GM12878 (cell line): ENCODE data around the gene KLF11. TPM values are rescaled to one million over a fixed set of nuclear protein-coding genes. Genes with fewer than 3 reads are reported as not detected.

Experiments
- BHLHE40 ChIP-seq, 2 experiments: fragments of 450-650 bp in 1 of 2; IDR thresholded peaks; 2 replicates each; pipeline ENCODE4 v1.6.1; 2011 to 2017; ENCODE audit warnings: low read depth in 2 of 2, borderline replicate concordance in 1 of 2, improper control_type of control experiment in 1 of 2, low read length in 1 of 2, mild to moderate bottlenecking in 1 of 2
- BMI1 ChIP-seq: fragments of 450-650 bp; IDR thresholded peaks from 2 replicates; pipeline ENCODE4 v1.6.1; 2016; ENCODE audit warnings: mild to moderate bottlenecking, moderate library complexity, borderline replicate concordance
- SMARCA5 ChIP-seq: fragments of 450-650 bp; IDR thresholded peaks from 2 replicates; pipeline ENCODE4 v1.6.1; 2017; ENCODE audit warnings: mild to moderate bottlenecking
- ZNF24 ChIP-seq: fragments of 450-650 bp; IDR thresholded peaks from 2 replicates; pipeline ENCODE4 v1.6.1; 2017; ENCODE audit warnings: antibody characterized with exemption, mild to moderate bottlenecking
- polyA plus RNA-seq, 11 experiments: library from polyadenylated mRNA; depleted of rRNA in 4 of 11; unstranded in 6 of 11; stranded (reverse) in 5 of 11; fragments of >200 nt; fragmentation: Nextera tagmentation in 4 of 11; fragmentation: Illumina TruSeq in 1 of 11; extraction: Ambion mirVana in 4 of 11; extraction: Trizol in 1 of 11; gene quantifications; 1 replicate in 1 of 11; 2 replicates in 10 of 11; pipeline versions ENCODE4 v1.2.1 to v1.2.3, GENCODE V29; 2011 to 2016; ENCODE audit warnings: inconsistent platforms in 2 of 11, missing spikeins in 2 of 11, low read depth in 1 of 11
- total RNA-seq, 4 experiments: library from RNA; depleted of rRNA in 3 of 4; stranded (reverse); fragments of >200 nt in 3 of 4; fragmentation: Illumina TruSeq in 1 of 4; extraction: Trizol in 1 of 4; gene quantifications; 2 replicates each; pipeline versions ENCODE4 v1.2.1 to v1.2.3, GENCODE V29; 2013 to 2021
- TF ChIP-seq, protein P1 (sequence below): fragments of 450-650 bp; IDR thresholded peaks from 2 replicates; pipeline ENCODE4 v1.6.1; 2018; ENCODE audit warnings: mild to moderate bottlenecking, low read depth, moderate library complexity; ENCODE audit not compliant: partially characterized antibody
- TF ChIP-seq, protein P2 (sequence below): IDR thresholded peaks from 2 replicates; pipeline ENCODE4 v1.6.1; 2011; ENCODE audit warnings: low read depth, low read length, improper control_type of control experiment, borderline replicate concordance
- TF ChIP-seq, protein P3 (sequence below): fragments of 450-650 bp; formaldehyde crosslinking; IDR thresholded peaks from 2 replicates; pipeline ENCODE4 v1.5.0; 2022; ENCODE audit warnings: mild to moderate bottlenecking, missing genetic modification characterization

The KLF11 gene
- total and polyA plus RNA-seq, 10 of the 15 experiments (the other 5 are each of a cell fraction or from before 2014, with no cell fraction given): 0.03 to 0.54 (median 0.14) TPM; not detected in 1

DNA sequence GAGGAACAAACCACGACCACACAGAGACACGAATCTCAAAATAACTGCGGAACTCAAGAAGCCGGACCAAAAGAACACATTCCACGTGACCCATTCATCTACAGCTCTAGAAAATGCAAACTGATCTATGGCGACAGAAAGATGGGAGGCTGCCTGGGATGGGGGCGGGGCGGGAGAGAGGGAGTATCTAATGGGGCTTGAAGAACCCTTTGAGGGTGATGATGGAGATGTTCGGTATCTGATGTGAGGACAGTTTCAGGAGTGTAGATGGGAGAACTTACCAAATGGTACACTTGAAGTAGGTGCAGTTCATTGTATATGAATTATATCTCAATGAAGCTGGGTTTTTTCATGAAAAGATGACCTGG lies 34.6 kb upstream of the KLF11 start (continued):
- TF ChIP-seq BHLHE40 (IDR thresholded peaks at IDR 0.05; ENCODE audit: borderline replicate concordance in 1 of 2, low read depth in 2 of 2, low read length in 1 of 2) (no peak), SMARCA5 (no peak), BMI1 (no peak), ZNF24 (no peak)
- TF ChIP-seq, protein P1, sequence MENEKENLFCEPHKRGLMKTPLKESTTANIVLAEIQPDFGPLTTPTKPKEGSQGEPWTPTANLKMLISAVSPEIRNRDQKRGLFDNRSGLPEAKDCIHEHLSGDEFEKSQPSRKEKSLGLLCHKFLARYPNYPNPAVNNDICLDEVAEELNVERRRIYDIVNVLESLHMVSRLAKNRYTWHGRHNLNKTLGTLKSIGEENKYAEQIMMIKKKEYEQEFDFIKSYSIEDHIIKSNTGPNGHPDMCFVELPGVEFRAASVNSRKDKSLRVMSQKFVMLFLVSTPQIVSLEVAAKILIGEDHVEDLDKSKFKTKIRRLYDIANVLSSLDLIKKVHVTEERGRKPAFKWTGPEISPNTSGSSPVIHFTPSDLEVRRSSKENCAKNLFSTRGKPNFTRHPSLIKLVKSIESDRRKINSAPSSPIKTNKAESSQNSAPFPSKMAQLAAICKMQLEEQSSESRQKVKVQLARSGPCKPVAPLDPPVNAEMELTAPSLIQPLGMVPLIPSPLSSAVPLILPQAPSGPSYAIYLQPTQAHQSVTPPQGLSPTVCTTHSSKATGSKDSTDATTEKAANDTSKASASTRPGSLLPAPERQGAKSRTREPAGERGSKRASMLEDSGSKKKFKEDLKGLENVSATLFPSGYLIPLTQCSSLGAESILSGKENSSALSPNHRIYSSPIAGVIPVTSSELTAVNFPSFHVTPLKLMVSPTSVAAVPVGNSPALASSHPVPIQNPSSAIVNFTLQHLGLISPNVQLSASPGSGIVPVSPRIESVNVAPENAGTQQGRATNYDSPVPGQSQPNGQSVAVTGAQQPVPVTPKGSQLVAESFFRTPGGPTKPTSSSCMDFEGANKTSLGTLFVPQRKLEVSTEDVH: no peak
- TF ChIP-seq, protein P2, sequence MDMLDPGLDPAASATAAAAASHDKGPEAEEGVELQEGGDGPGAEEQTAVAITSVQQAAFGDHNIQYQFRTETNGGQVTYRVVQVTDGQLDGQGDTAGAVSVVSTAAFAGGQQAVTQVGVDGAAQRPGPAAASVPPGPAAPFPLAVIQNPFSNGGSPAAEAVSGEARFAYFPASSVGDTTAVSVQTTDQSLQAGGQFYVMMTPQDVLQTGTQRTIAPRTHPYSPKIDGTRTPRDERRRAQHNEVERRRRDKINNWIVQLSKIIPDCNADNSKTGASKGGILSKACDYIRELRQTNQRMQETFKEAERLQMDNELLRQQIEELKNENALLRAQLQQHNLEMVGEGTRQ: no peak
- TF ChIP-seq, protein P3, sequence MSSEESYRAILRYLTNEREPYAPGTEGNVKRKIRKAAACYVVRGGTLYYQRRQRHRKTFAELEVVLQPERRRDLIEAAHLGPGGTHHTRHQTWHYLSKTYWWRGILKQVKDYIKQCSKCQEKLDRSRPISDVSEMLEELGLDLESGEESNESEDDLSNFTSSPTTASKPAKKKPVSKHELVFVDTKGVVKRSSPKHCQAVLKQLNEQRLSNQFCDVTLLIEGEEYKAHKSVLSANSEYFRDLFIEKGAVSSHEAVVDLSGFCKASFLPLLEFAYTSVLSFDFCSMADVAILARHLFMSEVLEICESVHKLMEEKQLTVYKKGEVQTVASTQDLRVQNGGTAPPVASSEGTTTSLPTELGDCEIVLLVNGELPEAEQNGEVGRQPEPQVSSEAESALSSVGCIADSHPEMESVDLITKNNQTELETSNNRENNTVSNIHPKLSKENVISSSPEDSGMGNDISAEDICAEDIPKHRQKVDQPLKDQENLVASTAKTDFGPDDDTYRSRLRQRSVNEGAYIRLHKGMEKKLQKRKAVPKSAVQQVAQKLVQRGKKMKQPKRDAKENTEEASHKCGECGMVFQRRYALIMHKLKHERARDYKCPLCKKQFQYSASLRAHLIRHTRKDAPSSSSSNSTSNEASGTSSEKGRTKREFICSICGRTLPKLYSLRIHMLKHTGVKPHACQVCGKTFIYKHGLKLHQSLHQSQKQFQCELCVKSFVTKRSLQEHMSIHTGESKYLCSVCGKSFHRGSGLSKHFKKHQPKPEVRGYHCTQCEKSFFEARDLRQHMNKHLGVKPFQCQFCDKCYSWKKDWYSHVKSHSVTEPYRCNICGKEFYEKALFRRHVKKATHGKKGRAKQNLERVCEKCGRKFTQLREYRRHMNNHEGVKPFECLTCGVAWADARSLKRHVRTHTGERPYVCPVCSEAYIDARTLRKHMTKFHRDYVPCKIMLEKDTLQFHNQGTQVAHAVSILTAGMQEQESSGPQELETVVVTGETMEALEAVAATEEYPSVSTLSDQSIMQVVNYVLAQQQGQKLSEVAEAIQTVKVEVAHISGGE (CRISPR knock-in tag): no peak
